GM12878 (cell line): ENCODE measurements around the gene AKAP12. TPM values are rescaled to one million over a fixed set of nuclear protein-coding genes. Genes with fewer than 3 reads are reported as not detected.

Experiments
- ATAC-seq: fragments of 200-7000 bp; cut with Tn5 transposase; 3 replicates; pipeline ENCODE4 v1.9.1; 2020; ENCODE audit warnings: mild to moderate bottlenecking, moderate library complexity
- BruUV-seq: library from RNA; stranded (reverse); fragments of 400-500 nt; replicated peaks from 2 replicates; lab custom pipeline; 2021; lab: Mats Ljungman, UMichigan
- CTCF ChIA-PET: fragments of 300-600 bp; sonication (Branson Sonifier 250); formaldehyde crosslinking; extraction: SDS; loops from one replicate; lab custom pipeline; 2021; ENCODE audit warnings: inconsistent platforms; lab: Yijun Ruan, JAX
- POLR2A ChIA-PET: fragments of 350-600 bp; formaldehyde crosslinking; extraction: SDS; loops from one replicate; lab custom pipeline; 2021; ENCODE audit warnings: inconsistent platforms; lab: Charles Lee
- RAD21 ChIA-PET: fragments of 300-600 bp; sonication (Branson Sonifier 250); formaldehyde crosslinking; loops from one replicate; lab custom pipeline; 2023; ENCODE audit warnings: antibody characterized with exemption; ENCODE audit not compliant: unreplicated experiment; lab: Charles Lee
- SMC1A ChIA-PET: fragments of 300-600 bp; sonication (Branson Sonifier 250); formaldehyde crosslinking; loops from one replicate; lab custom pipeline; 2023; ENCODE audit not compliant: unreplicated experiment, uncharacterized antibody; lab: Charles Lee
- DNase-seq: peaks from one replicate; pipeline ENCODE4 v3.0.0-alpha.2; 2011; ENCODE audit warnings: low read depth, low spot score
- FAIRE-seq: peaks from 3 replicates; lab custom pipeline; 2011; peaks lifted over from hg19 to GRCh38; lab: Jason Lieb, UNC
- H2AFZ ChIP-seq: 2 replicates; pipeline ENCODE4 v1.6.0; 2011; ENCODE audit warnings: low read depth, low read length, control low read depth; ENCODE audit not compliant: control insufficient read depth
- H3K27ac ChIP-seq: 2 replicates; pipeline ENCODE4 v1.5.1; 2011; ENCODE audit warnings: control low read depth; ENCODE audit not compliant: control insufficient read depth, insufficient read depth
- H3K27me3 ChIP-seq, 2 experiments: replicated peaks in 1 of 2; 2 replicates each; pipeline versions ENCODE4 v1.6.0 to v1.6.1; 2011; ENCODE audit warnings: low read length in 1 of 2; ENCODE audit not compliant: control insufficient read depth in 2 of 2, insufficient read depth in 2 of 2
- H3K36me3 ChIP-seq, 2 experiments: 2 replicates each; pipeline ENCODE4 v1.5.1; 2011; ENCODE audit warnings: low read length in 1 of 2; ENCODE audit not compliant: control insufficient read depth in 2 of 2, insufficient read depth in 2 of 2
- H3K4me1 ChIP-seq: 2 replicates; pipeline ENCODE4 v1.6.1; 2011; ENCODE audit warnings: mild to moderate bottlenecking, low read length, moderate library complexity, mixed read lengths; ENCODE audit not compliant: control insufficient read depth, insufficient read depth
- H3K4me2 ChIP-seq: 2 replicates; pipeline ENCODE4 v1.6.0; 2011; ENCODE audit warnings: control low read depth; ENCODE audit not compliant: control insufficient read depth, insufficient read depth
- H3K4me3 ChIP-seq: fragments of 200-600 bp; sonication (generic); 2 replicates; pipeline ENCODE4 v1.5.1; 2016
- H3K79me2 ChIP-seq: 2 replicates; pipeline ENCODE4 v1.6.0; 2011; ENCODE audit warnings: low read length; ENCODE audit not compliant: control insufficient read depth, insufficient read depth
- H3K9ac ChIP-seq: 2 replicates; pipeline ENCODE4 v1.8.0; 2011; ENCODE audit warnings: low read length, control low read depth, mixed read lengths; ENCODE audit not compliant: control insufficient read depth, insufficient read depth
- H3K9me3 ChIP-seq: replicated peaks from 3 replicates; pipeline ENCODE4 v1.5.1; 2011; ENCODE audit warnings: mild to moderate bottlenecking, low read length; ENCODE audit not compliant: control insufficient read depth, insufficient read depth
- H4K20me1 ChIP-seq: 2 replicates; pipeline ENCODE4 v1.6.0; 2011; ENCODE audit not compliant: control insufficient read depth, insufficient read depth
- CREM ChIP-seq: IDR thresholded peaks from 2 replicates; pipeline ENCODE4 v1.6.1; 2014; ENCODE audit warnings: antibody characterized with exemption, low read depth
- MEF2B ChIP-seq: fragments of 450-650 bp; IDR thresholded peaks from 2 replicates; pipeline ENCODE4 v1.6.1; 2018; ENCODE audit warnings: mild to moderate bottlenecking, moderate library complexity; ENCODE audit not compliant: partially characterized antibody, poor library complexity, severe bottlenecking
- WGBS: methylation state at CpG from one replicate; pipeline ENCODE4 v1.1.6; 2016; ENCODE audit warnings: low lambda C conversion rate; ENCODE audit not compliant: insufficient replicate concordance, insufficient coverage; ENCODE audit errors: missing lambda C conversion rate; 5-methylcytosine and 5-hydroxymethylcytosine counted together
- in situ Hi-C: fragments of 300-500 bp; cut with MboI; formaldehyde crosslinking; loops from 9 replicates; pipeline ENCODE4 v1.14.3; 2018; ENCODE audit warnings: mixed read lengths
- intact Hi-C: fragments of 100-400 bp; cut with micrococcal nuclease; formaldehyde crosslinking; loops from one replicate; pipeline ENCODE4 v1.14.2; 2022; ENCODE audit not compliant: unreplicated experiment
- polyA plus RNA-seq, 11 experiments: library from polyadenylated mRNA; depleted of rRNA in 4 of 11; unstranded in 6 of 11; stranded (reverse) in 5 of 11; fragments of >200 nt; fragmentation: Nextera tagmentation in 4 of 11; fragmentation: Illumina TruSeq in 1 of 11; extraction: Ambion mirVana in 4 of 11; extraction: Trizol in 1 of 11; gene quantifications; 1 replicate in 1 of 11; 2 replicates in 10 of 11; pipeline versions ENCODE4 v1.2.1 to v1.2.3, GENCODE V29; 2011 to 2016; ENCODE audit warnings: inconsistent platforms in 2 of 11, missing spikeins in 2 of 11, low read depth in 1 of 11
- total RNA-seq, 4 experiments: library from RNA; depleted of rRNA in 3 of 4; stranded (reverse); fragments of >200 nt in 3 of 4; fragmentation: Illumina TruSeq in 1 of 4; extraction: Trizol in 1 of 4; gene quantifications; 2 replicates each; pipeline versions ENCODE4 v1.2.1 to v1.2.3, GENCODE V29; 2013 to 2021
- TF ChIP-seq, protein P1 (sequence below): IDR thresholded peaks from 2 replicates; pipeline ENCODE4 v1.6.1; 2011; ENCODE audit warnings: borderline replicate concordance, low read depth, mild to moderate bottlenecking, moderate library complexity, low read length; ENCODE audit not compliant: insufficient read depth, poor library complexity, severe bottlenecking
- TF ChIP-seq, protein P2 (sequence below): IDR thresholded peaks from 2 replicates; pipeline ENCODE4 v1.6.1; 2012; ENCODE audit warnings: mild to moderate bottlenecking, low read depth, low read length
- TF ChIP-seq, protein P3 (sequence below): IDR thresholded peaks from 2 replicates; pipeline ENCODE4 v1.6.1; 2011; ENCODE audit warnings: low read depth, mild to moderate bottlenecking, low read length, moderate library complexity, borderline replicate concordance; ENCODE audit errors: extremely low read depth

The AKAP12 gene
- total and polyA plus RNA-seq, 10 of the 15 experiments (the other 5 are each of a cell fraction or from before 2014, with no cell fraction given): under 0.01 to 0.72 (median 0.06) TPM; not detected in 4

DNA sequence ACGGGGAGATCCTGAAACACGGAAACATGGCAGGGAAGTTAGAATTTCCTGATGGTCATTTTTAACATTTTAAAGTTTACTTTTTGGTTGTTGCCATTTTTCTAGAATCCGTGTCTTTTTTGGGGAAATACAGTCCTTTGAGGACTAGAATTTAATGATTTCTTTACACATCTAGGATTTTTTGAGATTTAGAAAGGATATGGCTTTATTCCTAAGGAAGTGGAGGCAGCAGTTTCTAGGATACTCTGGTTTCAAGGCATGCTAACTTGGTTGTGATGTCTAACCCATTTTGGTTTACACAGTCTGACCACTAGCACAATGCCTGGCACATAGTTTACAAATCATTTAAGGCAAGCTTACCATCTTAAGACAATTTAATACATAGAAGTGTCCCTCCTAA lies 152.7 kb downstream of the AKAP12 start:
- ATAC-seq (no peak), FAIRE-seq (no peak), DNase-seq (no peak)
- BruUV-seq: no TSS peak
- 0% methylated on average over 3 of the region's 3 CpGs for WGBS
- H4K20me1 ChIP-seq: 0 out of 2 replicates have a peak, but pooled peaks cover 6% of the 10 kb centered on the region
- ChIA-PET RAD21 (interaction anchor here (1.1 kb wide), 1 partner anchor 60 kb away, joined by 3 read pairs; the partner anchor contains the start of gene RMND1), CTCF (interaction anchor here (0.9 to 5.9 kb wide), 3 partner anchors 10 to 34 kb away, joined by 3 to 63 read pairs (median 5); no protein-coding TSS in a partner anchor), POLR2A (interaction anchor here (0.8 kb wide), 1 partner anchor 17 kb away, joined by 3 read pairs; no protein-coding TSS in a partner anchor), SMC1A (interaction anchor here (0.8 to 1.0 kb wide), 2 partner anchors 14 to 500 kb away, joined by 3 to 5 read pairs; no protein-coding TSS in a partner anchor)
- no peak overlapping the region for H2AFZ ChIP-seq
- intact Hi-C loops: loop anchor here (5.0 kb wide), 2 partner anchors 310 to 1590 kb away; partner anchors contain the start of gene FBXO5
- peaks cover 0 to 4% of the 10 kb centered on the region in 2 experiments; a peak in 1 of 4 replicates for H3K36me3 ChIP-seq
- peak overlapping the region; percentile 36 for H3K9ac ChIP-seq
- peak overlapping the region; percentile 93 for H3K4me2 ChIP-seq
- in situ Hi-C loops: no loop called here
- TF ChIP-seq, protein P1, sequence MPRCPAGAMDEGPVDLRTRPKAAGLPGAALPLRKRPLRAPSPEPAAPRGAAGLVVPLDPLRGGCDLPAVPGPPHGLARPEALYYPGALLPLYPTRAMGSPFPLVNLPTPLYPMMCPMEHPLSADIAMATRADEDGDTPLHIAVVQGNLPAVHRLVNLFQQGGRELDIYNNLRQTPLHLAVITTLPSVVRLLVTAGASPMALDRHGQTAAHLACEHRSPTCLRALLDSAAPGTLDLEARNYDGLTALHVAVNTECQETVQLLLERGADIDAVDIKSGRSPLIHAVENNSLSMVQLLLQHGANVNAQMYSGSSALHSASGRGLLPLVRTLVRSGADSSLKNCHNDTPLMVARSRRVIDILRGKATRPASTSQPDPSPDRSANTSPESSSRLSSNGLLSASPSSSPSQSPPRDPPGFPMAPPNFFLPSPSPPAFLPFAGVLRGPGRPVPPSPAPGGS: no peak
- TF ChIP-seq, protein P2, sequence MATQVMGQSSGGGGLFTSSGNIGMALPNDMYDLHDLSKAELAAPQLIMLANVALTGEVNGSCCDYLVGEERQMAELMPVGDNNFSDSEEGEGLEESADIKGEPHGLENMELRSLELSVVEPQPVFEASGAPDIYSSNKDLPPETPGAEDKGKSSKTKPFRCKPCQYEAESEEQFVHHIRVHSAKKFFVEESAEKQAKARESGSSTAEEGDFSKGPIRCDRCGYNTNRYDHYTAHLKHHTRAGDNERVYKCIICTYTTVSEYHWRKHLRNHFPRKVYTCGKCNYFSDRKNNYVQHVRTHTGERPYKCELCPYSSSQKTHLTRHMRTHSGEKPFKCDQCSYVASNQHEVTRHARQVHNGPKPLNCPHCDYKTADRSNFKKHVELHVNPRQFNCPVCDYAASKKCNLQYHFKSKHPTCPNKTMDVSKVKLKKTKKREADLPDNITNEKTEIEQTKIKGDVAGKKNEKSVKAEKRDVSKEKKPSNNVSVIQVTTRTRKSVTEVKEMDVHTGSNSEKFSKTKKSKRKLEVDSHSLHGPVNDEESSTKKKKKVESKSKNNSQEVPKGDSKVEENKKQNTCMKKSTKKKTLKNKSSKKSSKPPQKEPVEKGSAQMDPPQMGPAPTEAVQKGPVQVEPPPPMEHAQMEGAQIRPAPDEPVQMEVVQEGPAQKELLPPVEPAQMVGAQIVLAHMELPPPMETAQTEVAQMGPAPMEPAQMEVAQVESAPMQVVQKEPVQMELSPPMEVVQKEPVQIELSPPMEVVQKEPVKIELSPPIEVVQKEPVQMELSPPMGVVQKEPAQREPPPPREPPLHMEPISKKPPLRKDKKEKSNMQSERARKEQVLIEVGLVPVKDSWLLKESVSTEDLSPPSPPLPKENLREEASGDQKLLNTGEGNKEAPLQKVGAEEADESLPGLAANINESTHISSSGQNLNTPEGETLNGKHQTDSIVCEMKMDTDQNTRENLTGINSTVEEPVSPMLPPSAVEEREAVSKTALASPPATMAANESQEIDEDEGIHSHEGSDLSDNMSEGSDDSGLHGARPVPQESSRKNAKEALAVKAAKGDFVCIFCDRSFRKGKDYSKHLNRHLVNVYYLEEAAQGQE: no peak
- TF ChIP-seq, protein P3, sequence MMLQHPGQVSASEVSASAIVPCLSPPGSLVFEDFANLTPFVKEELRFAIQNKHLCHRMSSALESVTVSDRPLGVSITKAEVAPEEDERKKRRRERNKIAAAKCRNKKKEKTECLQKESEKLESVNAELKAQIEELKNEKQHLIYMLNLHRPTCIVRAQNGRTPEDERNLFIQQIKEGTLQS: no peak
- TF ChIP-seq MEF2B (no peak), CREM (no peak)
- H3K4me1 ChIP-seq: peaks cover 23% of the 10 kb centered on the region
- no peaks in the 10 kb centered on the region for H3K9me3 ChIP-seq
- H3K79me2 ChIP-seq: peaks cover 86% of the 10 kb centered on the region
- H3K27ac ChIP-seq: peak overlapping the region; percentile 56
- no peaks in the 10 kb centered on the region for H3K27me3 ChIP-seq
- H3K4me3 ChIP-seq: peak overlapping the region; percentile 82
